BLaER1 (cell line): ENCODE measurements around the gene NEU4.

Source experiments
- H3K27ac ChIP-seq: shearing (Covaris generic); formaldehyde crosslinking; 2 replicates; pipeline ENCODE4 v1.8.1; 2022
- H3K27me3 ChIP-seq: shearing (Covaris generic); formaldehyde crosslinking; 2 replicates; pipeline ENCODE4 v1.8.1; 2022
- H3K36me3 ChIP-seq: shearing (Covaris generic); formaldehyde crosslinking; 2 replicates; pipeline ENCODE4 v1.8.1; 2022
- H3K4me1 ChIP-seq: shearing (Covaris generic); formaldehyde crosslinking; 2 replicates; pipeline ENCODE4 v1.8.1; 2022
- H3K4me2 ChIP-seq: shearing (Covaris generic); formaldehyde crosslinking; 2 replicates; pipeline ENCODE4 v1.8.1; 2022
- H3K4me3 ChIP-seq: shearing (Covaris generic); formaldehyde crosslinking; 2 replicates; pipeline ENCODE4 v1.8.1; 2022
- H3K9ac ChIP-seq: shearing (Covaris generic); formaldehyde crosslinking; 2 replicates; pipeline ENCODE4 v1.8.1; 2022
- H3K9me3 ChIP-seq: shearing (Covaris generic); formaldehyde crosslinking; 2 replicates; pipeline ENCODE4 v1.8.1; 2022
- H4K20me1 ChIP-seq: shearing (Covaris generic); formaldehyde crosslinking; 2 replicates; pipeline ENCODE4 v1.8.1; 2022
- Cebpa-rat ChIP-seq: shearing (Covaris generic); IDR thresholded peaks from 2 replicates; pipeline ENCODE4 v1.8.1; 2022

The NEU4 gene

GRCh38 chr2:241808051-241808720, 807 bp upstream of the NEU4 start:
- Histone ChIP-seq H3K4me1 (peaks cover 71% of the 10 kb centered on the region), H3K4me2 (peak overlapping the region; percentile 92), H3K4me3 (no peak overlapping the region), H3K36me3 (no peaks in the 10 kb centered on the region), H3K9ac (peak overlapping the region; percentile 77; the same call in 1 of the 2 replicates), H3K9me3 (no peaks in the 10 kb centered on the region), H3K27ac (peak overlapping the region; percentile 97), H3K27me3 (no peaks in the 10 kb centered on the region), H4K20me1 (no peaks in the 10 kb centered on the region)
- no peak for TF ChIP-seq Cebpa-rat

GRCh38 chr2:241809383-241810306, 652 bp downstream of the NEU4 start:
- Histone ChIP-seq H3K9ac (peak overlapping the region; percentile 77), H3K4me1 (peaks cover 71% of the 10 kb centered on the region), H3K27ac (peak overlapping the region; percentile 97), H4K20me1 (no peaks in the 10 kb centered on the region), H3K27me3 (no peaks in the 10 kb centered on the region), H3K4me3 (0 out of 2 replicates have a peak overlapping the region, but pooled peaks have one; percentile 10), H3K4me2 (peak overlapping the region; percentile 92), H3K9me3 (peaks cover 5% of the 10 kb centered on the region; the same call in 1 of the 2 replicates), H3K36me3 (no peaks in the 10 kb centered on the region)
- no peak for TF ChIP-seq Cebpa-rat

GRCh38 chr2:241810307-241811200, 1.6 kb downstream of the NEU4 start:
- Histone ChIP-seq H3K9ac (peak overlapping the region; percentile 77), H3K27me3 (no peaks in the 10 kb centered on the region), H3K4me2 (peak overlapping the region; percentile 92), H3K27ac (peak overlapping the region; percentile 97), H3K4me3 (no peak overlapping the region), H3K4me1 (peaks cover 76% of the 10 kb centered on the region), H4K20me1 (no peaks in the 10 kb centered on the region), H3K36me3 (no peaks in the 10 kb centered on the region), H3K9me3 (peaks cover 11% of the 10 kb centered on the region; the same call in 1 of the 2 replicates)
- no peak for TF ChIP-seq Cebpa-rat

GRCh38 chr2:241811201-241811951, 2.4 kb downstream of the NEU4 start:
- Histone ChIP-seq H3K27ac (peak overlapping the region; percentile 97), H3K4me1 (peaks cover 84% of the 10 kb centered on the region), H3K9me3 (peaks cover 11% of the 10 kb centered on the region; the same call in 1 of the 2 replicates), H3K4me2 (peak overlapping the region; percentile 92), H3K4me3 (no peak overlapping the region), H4K20me1 (no peaks in the 10 kb centered on the region), H3K36me3 (no peaks in the 10 kb centered on the region), H3K27me3 (no peaks in the 10 kb centered on the region), H3K9ac (0 out of 2 replicates have a peak overlapping the region, but pooled peaks have one; percentile 77)
- TF ChIP-seq Cebpa-rat = no peak

GRCh38 chr2:241811952-241812729, 3.1 kb downstream of the NEU4 start:
- H3K9me3 ChIP-seq = peaks cover 11% of the 10 kb centered on the region; the same call in 1 of the 2 replicates
- peaks cover 92% of the 10 kb centered on the region for H3K4me1 ChIP-seq
- no peaks in the 10 kb centered on the region for H3K27me3 ChIP-seq
- H3K27ac ChIP-seq = peak overlapping the region; percentile 97
- H3K36me3 ChIP-seq = no peaks in the 10 kb centered on the region
- TF ChIP-seq Cebpa-rat = no peak
- peak overlapping the region; percentile 92 for H3K4me2 ChIP-seq
- H3K4me3 ChIP-seq = no peak overlapping the region
- H4K20me1 ChIP-seq = no peaks in the 10 kb centered on the region
- H3K9ac ChIP-seq = peak overlapping the region; percentile 72; the same call in 1 of the 2 replicates

GRCh38 chr2:241812730-241813643, 4.0 kb downstream of the NEU4 start:
- H3K4me3 ChIP-seq = peak overlapping the region; percentile 45
- no peaks in the 10 kb centered on the region for H3K36me3 ChIP-seq
- H3K4me1 ChIP-seq = peaks cover 100% of the 10 kb centered on the region
- H3K27me3 ChIP-seq = no peaks in the 10 kb centered on the region
- peaks cover 11% of the 10 kb centered on the region; the same call in 1 of the 2 replicates for H3K9me3 ChIP-seq
- peak overlapping the region; percentile 83 for H3K9ac ChIP-seq
- H4K20me1 ChIP-seq = no peaks in the 10 kb centered on the region
- H3K27ac ChIP-seq = peak overlapping the region; percentile 97
- no peak for TF ChIP-seq Cebpa-rat
- H3K4me2 ChIP-seq = peak overlapping the region; percentile 92

GRCh38 chr2:241813644-241814392, 4.8 kb downstream of the NEU4 start:
- Histone ChIP-seq H3K9me3 (peaks cover 11% of the 10 kb centered on the region; the same call in 1 of the 2 replicates), H3K4me1 (peaks cover 100% of the 10 kb centered on the region), H4K20me1 (no peaks in the 10 kb centered on the region), H3K27ac (peak overlapping the region; percentile 97), H3K27me3 (no peaks in the 10 kb centered on the region), H3K36me3 (no peaks in the 10 kb centered on the region), H3K9ac (peak overlapping the region; percentile 83), H3K4me2 (peak overlapping the region; percentile 92), H3K4me3 (peak overlapping the region; percentile 45)
- no peak for TF ChIP-seq Cebpa-rat
